Progenitor cell of endocrine pancreas (in vitro differentiated cells): Measurements from ENCODE around the gene SAFB2. TPM values are rescaled to one million over a fixed set of nuclear protein-coding genes. Genes with fewer than 3 reads are reported as not detected.
A peak's percentile ranks its signal among the peaks of the same experiment; 100 is the strongest.

Experiments
- DNase-seq: peaks from one replicate; pipeline ENCODE4 v3.0.0; 2021; ENCODE audit warnings: low spot score; ENCODE audit not compliant: unreplicated experiment
- H3K27ac Mint-ChIP-seq: 2 replicates; pipeline ENCODE4 v1.8.0; 2021; ENCODE audit warnings: mild to moderate bottlenecking, moderate library complexity, mixed read lengths
- H3K27me3 Mint-ChIP-seq: 2 replicates; pipeline ENCODE4 v1.8.0; 2021; ENCODE audit warnings: mixed read lengths
- H3K36me3 Mint-ChIP-seq: 2 replicates; pipeline ENCODE4 v1.8.0; 2022; ENCODE audit warnings: mixed read lengths; ENCODE audit not compliant: insufficient read depth
- H3K4me1 Mint-ChIP-seq: 2 replicates; pipeline ENCODE4 v1.8.0; 2021; ENCODE audit warnings: low read depth, mixed read lengths
- H3K4me3 Mint-ChIP-seq: 2 replicates; pipeline ENCODE4 v1.8.0; 2021; ENCODE audit warnings: low read depth, mild to moderate bottlenecking, moderate library complexity, mixed read lengths
- H3K9me3 Mint-ChIP-seq: 2 replicates; pipeline ENCODE4 v1.8.0; 2021; ENCODE audit warnings: low read depth, mixed read lengths
- total RNA-seq: library from RNA; stranded (reverse); gene quantifications from 2 replicates; pipeline ENCODE4 v1.2.1, GENCODE V29; 2021
- TF ChIP-seq, protein P1 (sequence below): fragments of 200-600 bp; sonication (generic); IDR thresholded peaks from one replicate; pipeline ENCODE4 v1.5.0; 2021; ENCODE audit warnings: antibody characterized with exemption, mild to moderate bottlenecking; ENCODE audit not compliant: unreplicated experiment

SAFB2 gene
- total RNA-seq, 1 donor from 2014 or later, result 107 TPM

DNA sequence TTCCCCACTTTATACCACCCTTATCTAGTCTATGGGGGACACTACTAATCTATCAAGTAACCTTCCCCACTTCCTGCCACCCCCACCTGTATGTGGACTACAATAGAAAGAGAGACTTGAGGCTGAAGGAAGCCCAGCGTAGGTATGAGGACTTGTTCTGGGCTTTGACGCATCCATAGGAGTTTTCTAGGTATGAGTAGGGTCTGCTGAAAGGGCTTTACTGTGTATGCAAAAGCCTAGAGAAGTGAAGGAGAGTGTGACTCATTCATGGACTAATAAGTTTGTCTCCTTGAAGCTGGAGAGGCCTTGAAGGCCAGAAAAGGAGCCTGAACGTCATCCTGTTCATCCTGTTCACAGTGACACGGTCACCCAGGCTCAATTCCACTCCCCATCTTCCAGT, 76.6 kb downstream of the SAFB2 start:
- Mint-ChIP-seq H3K4me3 (no peak overlapping the region), H3K27ac (no peak overlapping the region), H3K4me1 (peaks cover 4% of the 10 kb centered on the region), H3K9me3 (no peaks in the 10 kb centered on the region), H3K36me3 (no peaks in the 10 kb centered on the region), H3K27me3 (peaks cover 29% of the 10 kb centered on the region)
- TF ChIP-seq, protein P1, sequence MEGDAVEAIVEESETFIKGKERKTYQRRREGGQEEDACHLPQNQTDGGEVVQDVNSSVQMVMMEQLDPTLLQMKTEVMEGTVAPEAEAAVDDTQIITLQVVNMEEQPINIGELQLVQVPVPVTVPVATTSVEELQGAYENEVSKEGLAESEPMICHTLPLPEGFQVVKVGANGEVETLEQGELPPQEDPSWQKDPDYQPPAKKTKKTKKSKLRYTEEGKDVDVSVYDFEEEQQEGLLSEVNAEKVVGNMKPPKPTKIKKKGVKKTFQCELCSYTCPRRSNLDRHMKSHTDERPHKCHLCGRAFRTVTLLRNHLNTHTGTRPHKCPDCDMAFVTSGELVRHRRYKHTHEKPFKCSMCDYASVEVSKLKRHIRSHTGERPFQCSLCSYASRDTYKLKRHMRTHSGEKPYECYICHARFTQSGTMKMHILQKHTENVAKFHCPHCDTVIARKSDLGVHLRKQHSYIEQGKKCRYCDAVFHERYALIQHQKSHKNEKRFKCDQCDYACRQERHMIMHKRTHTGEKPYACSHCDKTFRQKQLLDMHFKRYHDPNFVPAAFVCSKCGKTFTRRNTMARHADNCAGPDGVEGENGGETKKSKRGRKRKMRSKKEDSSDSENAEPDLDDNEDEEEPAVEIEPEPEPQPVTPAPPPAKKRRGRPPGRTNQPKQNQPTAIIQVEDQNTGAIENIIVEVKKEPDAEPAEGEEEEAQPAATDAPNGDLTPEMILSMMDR, result no peak
- DNase-seq, result no peak

DNA sequence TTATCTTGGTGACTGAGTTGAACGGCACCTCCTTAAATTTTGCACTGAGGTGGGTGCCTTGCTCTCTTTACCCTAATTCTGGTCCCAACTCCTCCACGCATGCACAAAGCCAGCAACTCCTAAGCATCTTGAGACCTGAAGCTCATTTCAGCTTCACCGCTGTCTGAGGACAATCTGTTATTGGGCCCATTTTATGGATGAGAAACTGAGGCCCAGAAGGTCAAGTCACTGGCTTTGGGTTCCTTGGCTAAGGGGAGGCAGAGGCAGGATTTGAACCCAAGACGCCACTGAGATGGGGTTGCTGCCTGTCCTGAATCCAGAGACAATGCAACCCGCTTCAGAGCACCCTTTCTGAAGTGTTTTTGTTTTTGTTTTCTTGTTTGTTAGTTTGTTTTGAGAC, 77.5 kb downstream of the SAFB2 start:
- H3K4me3 Mint-ChIP-seq, result no peak overlapping the region
- DNase-seq, result no peak
- TF ChIP-seq, protein P1, result no peak
- H3K27ac Mint-ChIP-seq, result no peak overlapping the region
- H3K4me1 Mint-ChIP-seq, result peaks cover 4% of the 10 kb centered on the region
- H3K9me3 Mint-ChIP-seq, result no peaks in the 10 kb centered on the region
- no peaks in the 10 kb centered on the region for H3K36me3 Mint-ChIP-seq
- H3K27me3 Mint-ChIP-seq, result peaks cover 21% of the 10 kb centered on the region

DNA sequence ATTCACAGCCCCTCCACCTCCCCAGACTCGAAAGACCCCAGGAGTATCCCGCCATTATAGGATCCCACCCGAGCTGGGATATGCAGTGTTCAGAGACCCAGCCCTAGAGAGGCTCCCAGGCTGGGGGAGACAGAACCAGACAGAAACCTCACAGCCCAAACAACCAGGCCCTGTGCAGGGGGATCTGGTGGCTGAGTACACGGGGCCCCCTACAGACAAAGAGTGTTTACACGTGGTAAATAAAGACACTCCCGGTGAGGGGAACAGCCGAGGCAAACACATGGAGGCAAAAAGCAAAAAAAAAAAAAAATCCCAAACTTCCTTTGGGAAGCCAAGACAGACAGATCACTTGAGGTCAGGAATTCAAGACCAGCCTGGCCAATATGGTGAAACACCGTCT, 79.9 kb downstream of the SAFB2 start:
- Mint-ChIP-seq H3K4me3 (no peak overlapping the region), H3K36me3 (no peaks in the 10 kb centered on the region), H3K4me1 (peaks cover 4% of the 10 kb centered on the region)

DNA sequence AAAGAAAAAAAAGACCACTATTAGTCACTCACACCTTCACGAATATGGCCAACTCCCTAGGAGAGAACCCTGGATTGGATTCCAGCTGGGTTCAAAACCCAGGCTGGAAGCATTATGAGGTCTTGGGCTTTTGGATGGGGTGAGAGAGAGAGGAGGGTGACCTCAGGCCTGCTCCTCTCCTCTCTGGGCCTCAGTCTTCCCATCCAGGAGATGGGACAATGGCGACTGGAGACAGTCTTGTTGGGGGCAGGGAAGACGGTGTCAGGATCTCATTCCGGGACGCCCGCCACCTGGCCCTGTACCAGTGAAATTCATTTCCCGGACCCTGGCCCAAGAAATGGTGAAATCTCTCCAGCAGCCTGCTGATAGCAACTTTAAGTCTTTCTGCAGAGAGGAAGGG, 81.1 kb downstream of the SAFB2 start:
- TF ChIP-seq, protein P1, result no peak
- no peaks in the 10 kb centered on the region for H3K9me3 Mint-ChIP-seq
- H3K27ac Mint-ChIP-seq, result no peak overlapping the region
- peaks cover 4% of the 10 kb centered on the region for H3K4me1 Mint-ChIP-seq
- no peak overlapping the region for H3K4me3 Mint-ChIP-seq
- H3K36me3 Mint-ChIP-seq, result no peaks in the 10 kb centered on the region
- H3K27me3 Mint-ChIP-seq, result peaks cover 4% of the 10 kb centered on the region
- DNase-seq, result no peak

More for the DNA sequence above, 79.9 kb downstream of the SAFB2 start:
- Mint-ChIP-seq H3K9me3 (no peaks in the 10 kb centered on the region), H3K27me3 (peaks cover 4% of the 10 kb centered on the region), H3K27ac (peak overlapping the region; percentile 88)
- TF ChIP-seq, protein P1, result no peak
- no peak for DNase-seq

DNA sequence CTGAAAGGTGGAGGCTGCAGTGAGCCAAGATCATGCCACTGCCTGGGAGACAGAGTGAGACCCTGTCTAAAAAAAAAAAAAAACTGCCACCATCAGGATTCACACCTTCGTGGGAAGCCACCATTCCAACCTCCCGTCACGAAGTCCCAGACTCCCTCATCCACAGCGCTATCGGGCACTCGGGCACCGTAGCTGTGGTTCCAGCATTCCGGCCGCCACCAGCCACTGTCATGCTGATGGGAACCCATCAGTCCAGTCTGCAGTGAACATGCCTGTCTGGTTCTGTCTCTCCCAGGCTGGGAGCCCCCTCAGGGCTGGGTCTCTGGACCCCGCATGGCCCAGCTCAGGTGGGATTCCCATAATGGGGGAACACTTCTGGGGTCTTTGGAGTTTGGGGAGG, 82.4 kb downstream of the SAFB2 start:
- no peaks in the 10 kb centered on the region for H3K27me3 Mint-ChIP-seq
- H3K4me1 Mint-ChIP-seq, result peaks cover 8% of the 10 kb centered on the region
- H3K36me3 Mint-ChIP-seq, result no peaks in the 10 kb centered on the region
- no peak overlapping the region for H3K27ac Mint-ChIP-seq
- H3K4me3 Mint-ChIP-seq, result no peak overlapping the region
- H3K9me3 Mint-ChIP-seq, result peaks cover under 1% of the 10 kb centered on the region
- no peak for DNase-seq
- TF ChIP-seq, protein P1, result no peak
